ENCODE measurements around the gene OR7C2.

OR7C2 gene

GRCh38 chr19:14979476-14980255 lies 38.4 kb downstream of the OR7C2 start, which contains the start of gene SLC1A6:
TSS of gene SLC1A6 (minus strand) at chr19:14979864. CDS start at chr19:14972910, 6,954 bp downstream.
- no peak for DNase-seq (ENCODE audit: low spot score)

DNA sequence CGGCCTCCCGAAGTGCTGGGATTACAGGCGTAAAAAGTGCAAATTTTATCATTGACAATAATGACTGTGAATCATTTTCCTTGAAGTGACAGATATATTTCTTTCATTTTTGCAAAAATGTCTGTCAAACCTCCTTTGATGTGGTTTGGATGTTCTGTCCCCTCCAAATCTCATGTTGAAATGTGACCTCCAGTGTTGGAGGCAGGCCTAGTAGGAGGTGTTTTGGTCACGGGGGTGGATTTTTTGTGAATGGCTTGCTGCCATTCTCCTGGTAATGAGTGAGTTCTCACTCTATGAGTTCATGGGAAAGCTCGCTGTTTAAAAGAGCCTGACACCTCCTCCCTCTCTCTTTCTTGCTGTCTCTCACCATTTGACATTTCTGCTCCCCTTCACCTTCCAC lies 43.8 kb downstream of the OR7C2 start:
- no peak for DNase-seq (ENCODE audit: low spot score)

All from activated CD4-positive, alpha-beta T cell treated with anti-CD3 and anti-CD28 coated beads, Interleukin-2, Interleukin-4, amounts not matched to agents 100 ng/mL and 50 ng/mL, durations not matched to agents 16 hours and 8 hours (primary cell).